Karpas-422 (cell line): ENCODE measurements around the gene SLC23A2. TPM values are rescaled to one million over a fixed set of nuclear protein-coding genes. Genes with fewer than 3 reads are reported as not detected.

ENCODE experiments used
- DNase-seq: peaks from one replicate; pipeline ENCODE4 v3.0.0-alpha.2; 2015
- H2AFZ ChIP-seq: fragments of 200-600 bp; sonication (generic); 2 replicates; pipeline ENCODE4 v1.6.1; 2014; ENCODE audit warnings: antibody characterized with exemption, low read length, mixed read lengths
- H3K27ac ChIP-seq: fragments of 200-600 bp; sonication (generic); 2 replicates; pipeline ENCODE4 v1.5.1; 2014; ENCODE audit warnings: mild to moderate bottlenecking, low read length, moderate library complexity
- H3K27me3 ChIP-seq: fragments of 200-600 bp; sonication (generic); 2 replicates; pipeline ENCODE4 v1.6.1; 2014; ENCODE audit warnings: low read length, mixed read lengths
- H3K36me3 ChIP-seq: fragments of 200-600 bp; sonication (generic); 2 replicates; pipeline ENCODE4 v1.6.1; 2014; ENCODE audit warnings: low read length, mixed read lengths; ENCODE audit not compliant: insufficient read depth
- H3K4me1 ChIP-seq: fragments of 200-600 bp; sonication (generic); 2 replicates; pipeline ENCODE4 v1.6.1; 2014; ENCODE audit warnings: mild to moderate bottlenecking, low read length, mixed read lengths
- H3K4me2 ChIP-seq: fragments of 200-600 bp; sonication (generic); 2 replicates; pipeline ENCODE4 v1.6.1; 2014; ENCODE audit warnings: low read length, low read depth, mild to moderate bottlenecking; ENCODE audit not compliant: poor library complexity, severe bottlenecking
- H3K4me3 ChIP-seq: fragments of 200-600 bp; sonication (generic); 2 replicates; pipeline ENCODE4 v1.5.1; 2014; ENCODE audit warnings: mild to moderate bottlenecking, antibody characterized with exemption, low read length, mixed read lengths
- H3K79me2 ChIP-seq: fragments of 200-600 bp; sonication (generic); 2 replicates; pipeline ENCODE4 v1.6.1; 2014; ENCODE audit warnings: mild to moderate bottlenecking, low read length, mixed read lengths
- H3K9ac ChIP-seq: fragments of 200-600 bp; sonication (generic); 2 replicates; pipeline ENCODE4 v1.6.0; 2014; ENCODE audit warnings: low read length
- H3K9me2 ChIP-seq: fragments of 200-600 bp; sonication (generic), shearing (Covaris generic); replicated peaks from 2 replicates; pipeline ENCODE4 v1.6.0; 2014; ENCODE audit warnings: mild to moderate bottlenecking, low read length, moderate library complexity; ENCODE audit not compliant: insufficient read depth
- H3K9me3 ChIP-seq: fragments of 300-700, 200-600 bp; sonication (generic); 2 replicates; pipeline ENCODE4 v1.6.1; 2014; ENCODE audit warnings: low read length, mixed read lengths
- H4K20me1 ChIP-seq: fragments of 200-600 bp; sonication (generic); 2 replicates; pipeline ENCODE4 v1.6.1; 2014; ENCODE audit warnings: mild to moderate bottlenecking, antibody characterized with exemption, low read length, low read depth; ENCODE audit not compliant: insufficient read depth
- total RNA-seq: library from RNA; depleted of rRNA; stranded (reverse); fragments of >200 nt; shearing (Covaris generic); gene quantifications from 2 replicates; pipeline ENCODE4 v1.2.3, GENCODE V29; 2014; ENCODE audit warnings: low replicate concordance

Gene SLC23A2
- total RNA-seq, 1 experiment from 2014 or later = 49.2 TPM

- Histone ChIP-seq H3K27ac (no peak overlapping the region), H3K9me3 (no peaks in the 10 kb centered on the region), H3K27me3 (no peaks in the 10 kb centered on the region), H3K9ac (no peak overlapping the region), H3K36me3 (no peaks in the 10 kb centered on the region; the same call in 1 of the 2 replicates), H3K4me3 (no peak overlapping the region), H4K20me1 (no peaks in the 10 kb centered on the region; the same call in 1 of the 2 replicates), H3K79me2 (peaks cover 11% of the 10 kb centered on the region), H3K9me2 (no peaks in the 10 kb centered on the region), H3K4me1 (peaks cover 12% of the 10 kb centered on the region), H2AFZ (no peak overlapping the region), H3K4me2 (no peak overlapping the region)
- no peak for DNase-seq
Observed at GRCh38 chr20:4889446-4889845, 111.9 kb downstream of the SLC23A2 start.

GRCh38 chr20:4887586-4887985, 113.7 kb downstream of the SLC23A2 start:
- no peak overlapping the region for H2AFZ ChIP-seq
- H3K9ac ChIP-seq = no peak overlapping the region
- H3K36me3 ChIP-seq = no peaks in the 10 kb centered on the region; the same call in 1 of the 2 replicates
- H3K9me3 ChIP-seq = no peaks in the 10 kb centered on the region
- no peaks in the 10 kb centered on the region; the same call in 1 of the 2 replicates for H3K79me2 ChIP-seq
- H3K27me3 ChIP-seq = no peaks in the 10 kb centered on the region
- H4K20me1 ChIP-seq = no peaks in the 10 kb centered on the region
- DNase-seq = no peak
- H3K4me2 ChIP-seq = no peak overlapping the region
- H3K9me2 ChIP-seq = no peaks in the 10 kb centered on the region
- H3K4me1 ChIP-seq = 0 out of 2 replicates have a peak, but pooled peaks cover 5% of the 10 kb centered on the region
- no peak overlapping the region for H3K4me3 ChIP-seq
- no peak overlapping the region for H3K27ac ChIP-seq

- no peaks in the 10 kb centered on the region for H3K9me2 ChIP-seq
- H2AFZ ChIP-seq = no peak overlapping the region
- H3K36me3 ChIP-seq = no peaks in the 10 kb centered on the region; the same call in 1 of the 2 replicates
- H3K4me3 ChIP-seq = no peak overlapping the region
- no peak overlapping the region for H3K27ac ChIP-seq
- no peak overlapping the region for H3K9ac ChIP-seq
- DNase-seq = no peak
- no peaks in the 10 kb centered on the region; the same call in 1 of the 2 replicates for H3K79me2 ChIP-seq
- no peaks in the 10 kb centered on the region for H4K20me1 ChIP-seq
- H3K4me2 ChIP-seq = no peak overlapping the region
- 0 out of 2 replicates have a peak, but pooled peaks cover 5% of the 10 kb centered on the region for H3K4me1 ChIP-seq
- H3K27me3 ChIP-seq = no peaks in the 10 kb centered on the region
- no peaks in the 10 kb centered on the region for H3K9me3 ChIP-seq
Observed at GRCh38 chr20:4886771-4887527, 114.4 kb downstream of the SLC23A2 start.

GRCh38 chr20:4885877-4886276, 115.4 kb downstream of the SLC23A2 start:
- peaks cover 3% of the 10 kb centered on the region; the same call in 1 of the 2 replicates for H3K36me3 ChIP-seq

GRCh38 chr20:4883546-4883945, 117.8 kb downstream of the SLC23A2 start:
- Histone ChIP-seq H3K9me3 (no peaks in the 10 kb centered on the region), H3K4me3 (no peak overlapping the region), H3K36me3 (peaks cover 9% of the 10 kb centered on the region; the same call in 1 of the 2 replicates), H3K4me1 (peaks cover 14% of the 10 kb centered on the region), H3K79me2 (no peaks in the 10 kb centered on the region; the same call in 1 of the 2 replicates), H3K27ac (peak overlapping the region; percentile 18; the same call in 1 of the 2 replicates), H2AFZ (no peak overlapping the region), H4K20me1 (no peaks in the 10 kb centered on the region), H3K27me3 (no peaks in the 10 kb centered on the region), H3K9me2 (no peaks in the 10 kb centered on the region), H3K4me2 (no peak overlapping the region), H3K9ac (no peak overlapping the region)
- no peak for DNase-seq

More at GRCh38 chr20:4885877-4886276, 115.4 kb downstream of the SLC23A2 start:
- Histone ChIP-seq H3K79me2 (no peaks in the 10 kb centered on the region; the same call in 1 of the 2 replicates), H3K27me3 (no peaks in the 10 kb centered on the region), H3K4me3 (no peak overlapping the region), H3K9me2 (no peaks in the 10 kb centered on the region), H4K20me1 (no peaks in the 10 kb centered on the region), H2AFZ (no peak overlapping the region), H3K27ac (no peak overlapping the region), H3K4me1 (0 out of 2 replicates have a peak, but pooled peaks cover 5% of the 10 kb centered on the region), H3K9me3 (no peaks in the 10 kb centered on the region), H3K4me2 (no peak overlapping the region), H3K9ac (no peak overlapping the region)
- no peak for DNase-seq

- Histone ChIP-seq H3K9me2 (no peaks in the 10 kb centered on the region), H4K20me1 (no peaks in the 10 kb centered on the region), H3K27me3 (no peaks in the 10 kb centered on the region), H3K79me2 (no peaks in the 10 kb centered on the region; the same call in 1 of the 2 replicates), H3K4me1 (peaks cover 19% of the 10 kb centered on the region), H3K9me3 (no peaks in the 10 kb centered on the region), H3K27ac (no peak overlapping the region), H3K9ac (no peak overlapping the region), H3K36me3 (peaks cover 9% of the 10 kb centered on the region; the same call in 1 of the 2 replicates), H2AFZ (no peak overlapping the region), H3K4me2 (no peak overlapping the region), H3K4me3 (no peak overlapping the region)
- no peak for DNase-seq
Observed at GRCh38 chr20:4883051-4883450, 118.3 kb downstream of the SLC23A2 start.

GRCh38 chr20:4881006-4881730, 120.1 kb downstream of the SLC23A2 start:
- Histone ChIP-seq H3K9me2 (no peaks in the 10 kb centered on the region), H3K36me3 (peaks cover 9% of the 10 kb centered on the region; the same call in 1 of the 2 replicates), H3K4me1 (peaks cover 32% of the 10 kb centered on the region), H3K4me2 (no peak overlapping the region), H2AFZ (no peak overlapping the region), H3K9ac (no peak overlapping the region), H3K4me3 (no peak overlapping the region), H4K20me1 (no peaks in the 10 kb centered on the region), H3K27me3 (no peaks in the 10 kb centered on the region), H3K9me3 (no peaks in the 10 kb centered on the region), H3K79me2 (no peaks in the 10 kb centered on the region; the same call in 1 of the 2 replicates), H3K27ac (peak overlapping the region; percentile 48)
- no peak for DNase-seq

GRCh38 chr20:4880051-4880450, 121.3 kb downstream of the SLC23A2 start:
- no peaks in the 10 kb centered on the region for H3K9me3 ChIP-seq
- no peak for DNase-seq
- H3K27ac ChIP-seq = no peak overlapping the region
- no peak overlapping the region for H3K9ac ChIP-seq
- H3K27me3 ChIP-seq = no peaks in the 10 kb centered on the region
- no peaks in the 10 kb centered on the region for H3K9me2 ChIP-seq
- H3K79me2 ChIP-seq = no peaks in the 10 kb centered on the region
- H4K20me1 ChIP-seq = no peaks in the 10 kb centered on the region
- no peak overlapping the region for H3K4me3 ChIP-seq
- peaks cover 9% of the 10 kb centered on the region; the same call in 1 of the 2 replicates for H3K36me3 ChIP-seq
- no peak overlapping the region for H2AFZ ChIP-seq
- H3K4me2 ChIP-seq = no peak overlapping the region
- peaks cover 43% of the 10 kb centered on the region for H3K4me1 ChIP-seq
